Measurements from ENCODE around the gene S100P. TPM values are rescaled to one million over a fixed set of nuclear protein-coding genes. Genes with fewer than 3 reads are reported as not detected.
A peak's percentile ranks its signal among the peaks of the same experiment; 100 is the strongest.

S100P gene
- total RNA-seq, 2 donors from 2014 or later, result 137 to 547 TPM

GRCh38 chr4:6731780-6732179 is 38.1 kb downstream of the S100P start:
- Histone ChIP-seq H3K9me3 (no peaks in the 10 kb centered on the region), H3K9ac (ENCODE audit: low read depth in 2 of 2, low read length in 2 of 2) (no peak overlapping the region), H3K4me3 (no peak overlapping the region), H3K36me3 (no peaks in the 10 kb centered on the region), H3K4me1 (no peaks in the 10 kb centered on the region), H3K27me3 (no peaks in the 10 kb centered on the region), H3K27ac (no peak overlapping the region)
- intact Hi-C loops (cut with DNase I), result no loop called here
- DNase-seq, result no peak
- TF ChIP-seq CTCF (IDR thresholded peaks at IDR 0.05), result no peak

GRCh38 chr4:6732441-6733357 is 39.0 kb downstream of the S100P start:
- TF ChIP-seq CTCF (IDR thresholded peaks at IDR 0.05), result no peak
- intact Hi-C loops (cut with DNase I), result no loop called here
- Histone ChIP-seq H3K9me3 (no peaks in the 10 kb centered on the region), H3K27me3 (no peaks in the 10 kb centered on the region), H3K36me3 (no peaks in the 10 kb centered on the region), H3K27ac (no peak overlapping the region), H3K4me1 (no peaks in the 10 kb centered on the region), H3K9ac (ENCODE audit: low read depth in 2 of 2, low read length in 2 of 2) (no peak overlapping the region), H3K4me3 (no peak overlapping the region)
- peak; percentile 52 for DNase-seq

GRCh38 chr4:6733358-6734164 is 39.9 kb downstream of the S100P start:
- Histone ChIP-seq H3K4me1 (no peaks in the 10 kb centered on the region), H3K9me3 (no peaks in the 10 kb centered on the region), H3K27me3 (no peaks in the 10 kb centered on the region), H3K27ac (no peak overlapping the region), H3K4me3 (no peak overlapping the region), H3K9ac (ENCODE audit: low read depth in 2 of 2, low read length in 2 of 2) (no peak overlapping the region), H3K36me3 (no peaks in the 10 kb centered on the region)
- intact Hi-C loops (cut with DNase I), result no loop called here
- DNase-seq, result no peak
- TF ChIP-seq CTCF (IDR thresholded peaks at IDR 0.05), result no peak

GRCh38 chr4:6734165-6734786 is 40.6 kb downstream of the S100P start:
- no peak for TF ChIP-seq CTCF (IDR thresholded peaks at IDR 0.05)
- H3K9ac ChIP-seq (ENCODE audit: low read depth in 2 of 2, low read length in 2 of 2), result no peak overlapping the region
- H3K4me3 ChIP-seq, result no peak overlapping the region
- no peaks in the 10 kb centered on the region for H3K4me1 ChIP-seq
- H3K27me3 ChIP-seq, result no peaks in the 10 kb centered on the region
- no peaks in the 10 kb centered on the region for H3K9me3 ChIP-seq
- no peak overlapping the region for H3K27ac ChIP-seq
- DNase-seq, result no peak
- intact Hi-C loops (cut with DNase I), result no loop called here
- H3K36me3 ChIP-seq, result no peaks in the 10 kb centered on the region

GRCh38 chr4:6739920-6740319 is 46.2 kb downstream of the S100P start:
- H3K36me3 ChIP-seq, result no peaks in the 10 kb centered on the region
- no peak for TF ChIP-seq CTCF (IDR thresholded peaks at IDR 0.05)
- no peak overlapping the region for H3K4me3 ChIP-seq
- H3K9ac ChIP-seq (ENCODE audit: low read depth in 2 of 2, low read length in 2 of 2), result no peak overlapping the region
- no peaks in the 10 kb centered on the region for H3K9me3 ChIP-seq
- DNase-seq, result no peak
- no peaks in the 10 kb centered on the region for H3K4me1 ChIP-seq
- intact Hi-C loops (cut with DNase I), result no loop called here
- no peak overlapping the region for H3K27ac ChIP-seq
- no peaks in the 10 kb centered on the region for H3K27me3 ChIP-seq
